Right renal cortex interstitium (tissue), 3 donors: ENCODE results near the gene RMND5B. TPM values are rescaled to one million over a fixed set of nuclear protein-coding genes. Genes with fewer than 3 reads are reported as not detected.

ENCODE experiments used
- DNase-seq, 3 donors: peaks; one replicate each; pipeline ENCODE4 v3.0.0-alpha.2; 2013; ENCODE audit warnings: low read depth in 3 of 3, low spot score in 2 of 3
- polyA plus RNA-seq, 3 donors: library from polyadenylated mRNA; unstranded; fragments of 120-200 nt; gene quantifications; one replicate each; pipeline ENCODE4 v1.2.1, GENCODE V29; 2013; ENCODE audit not compliant: insufficient read length in 3 of 3

Gene RMND5B
- polyA plus RNA-seq, 3 donors = 29.0 to 32.9 (median 32.1) TPM

DNA sequence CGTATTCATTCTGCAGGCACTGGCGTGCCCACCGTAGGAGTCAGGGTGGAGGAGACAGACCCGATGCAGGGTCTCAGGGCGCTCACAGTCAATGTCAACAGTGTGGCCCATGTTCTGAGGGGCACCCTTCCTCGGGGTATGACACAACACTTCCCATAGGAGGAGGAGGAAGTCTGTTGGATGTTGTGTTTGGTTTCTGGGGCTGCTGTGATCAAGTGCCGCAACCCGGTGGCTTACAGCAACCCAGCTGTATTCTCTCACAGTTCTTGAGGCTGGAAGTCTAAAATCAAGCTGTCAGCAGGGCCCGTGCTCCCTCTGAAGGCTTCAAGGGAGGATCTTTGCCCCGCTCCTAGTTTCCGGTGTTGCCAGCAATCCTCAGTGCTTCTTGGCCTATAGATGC lies 67.9 kb downstream of the RMND5B start:
- no peak for DNase-seq

DNA sequence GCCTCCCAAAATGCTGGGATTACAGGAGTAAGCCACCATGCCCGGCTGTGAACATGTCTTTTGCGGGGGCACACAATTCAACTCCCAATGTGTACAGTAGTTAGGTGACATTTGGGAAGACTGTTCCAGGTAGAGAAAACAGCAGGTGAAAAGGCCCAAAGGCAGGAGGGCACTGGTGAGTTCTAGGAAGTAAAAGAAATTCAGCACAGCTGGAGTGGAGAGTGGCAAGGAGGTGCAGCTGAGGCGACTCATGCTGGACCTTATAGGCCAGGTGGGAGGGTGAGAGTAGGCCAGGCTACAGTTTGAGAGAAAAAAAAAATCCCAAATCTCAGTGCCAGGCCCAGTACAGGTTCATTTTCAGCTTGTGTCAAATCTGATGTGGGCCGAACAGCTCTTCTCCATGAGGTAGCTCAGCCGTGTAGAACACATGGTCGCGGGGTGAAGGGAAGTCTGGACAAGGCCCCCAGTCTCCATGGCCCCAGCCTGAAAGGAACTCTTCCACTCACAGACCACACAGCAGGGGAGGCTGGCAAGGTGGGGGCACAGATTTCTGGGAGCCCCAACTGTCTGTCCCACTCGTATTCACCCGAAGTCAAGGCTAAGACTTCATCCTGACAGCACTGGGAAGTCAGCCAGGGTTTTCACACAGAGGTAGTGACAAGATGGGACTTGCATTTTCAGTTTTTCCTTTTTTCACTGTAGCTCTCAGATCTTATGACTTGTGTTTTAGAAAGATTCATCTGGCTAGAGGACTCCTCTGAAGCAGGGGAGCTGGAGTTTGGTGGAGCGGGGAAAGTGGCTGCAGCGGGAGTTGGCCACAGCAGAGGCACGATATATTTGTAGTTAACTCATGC lies 69.0 kb downstream of the RMND5B start:
- DNase-seq = no peak

Other genes starting within 250 kb of the RMND5B start
- gene PROP1, start 134.8 kb upstream of the RMND5B start, polyA plus RNA-seq = not detected
- gene N4BP3, start 17.5 kb upstream of the RMND5B start, polyA plus RNA-seq = 1 to 10 TPM; 3.8 to 4.4 (median 3.9) TPM
- gene NHP2, start 22.9 kb downstream of the RMND5B start, polyA plus RNA-seq = 100 to 1,000 TPM in 2 of 3 donors, 10 to 100 TPM in 1; 96.2 to 107 (median 102) TPM
- under 1 TPM in 2 of 3 donors, not detected in 1; 0.06 to 0.07 TPM for gene GMCL2, start 56.4 kb downstream of the RMND5B start, polyA plus RNA-seq
- 100 to 1,000 TPM; 150 to 157 (median 154) TPM for gene HNRNPAB, start 73.5 kb downstream of the RMND5B start, polyA plus RNA-seq
- gene PHYKPL, start 101.8 kb downstream of the RMND5B start, polyA plus RNA-seq = 10 to 100 TPM; 50.7 to 61.9 (median 55.2) TPM